ACC112 (cell line): ENCODE data around the gene CLDN9.

Source experiments
- H2AFZ ChIP-seq: fragments of 200-600 bp; sonication (generic); one replicate; pipeline ENCODE4 v1.6.0; 2017; ENCODE audit warnings: antibody characterized with exemption, low read length; ENCODE audit not compliant: unreplicated experiment
- H3K27ac ChIP-seq: fragments of 200-600 bp; sonication (generic); 2 replicates; pipeline ENCODE4 v1.5.1; 2014; ENCODE audit warnings: low read depth, mild to moderate bottlenecking, antibody characterized with exemption, low read length, moderate library complexity
- H3K27me3 ChIP-seq: fragments of 200-600 bp; sonication (generic); 2 replicates; pipeline ENCODE4 v1.6.1; 2014; ENCODE audit warnings: mild to moderate bottlenecking, antibody characterized with exemption, low read length, moderate library complexity, mixed read lengths; ENCODE audit not compliant: insufficient read depth
- H3K36me3 ChIP-seq: fragments of 200-600 bp; sonication (generic); 2 replicates; pipeline ENCODE4 v1.6.1; 2016; ENCODE audit warnings: mild to moderate bottlenecking, antibody characterized with exemption, low read length, moderate library complexity, mixed read lengths; ENCODE audit not compliant: insufficient read depth
- H3K4me1 ChIP-seq: fragments of 200-600 bp; sonication (generic); one replicate; pipeline ENCODE4 v1.6.1; 2016; ENCODE audit warnings: low read length, mixed read lengths; ENCODE audit not compliant: insufficient read depth, unreplicated experiment, control insufficient read depth
- H3K4me3 ChIP-seq: fragments of 200-600 bp; sonication (generic); 2 replicates; pipeline ENCODE4 v1.5.1; 2014; ENCODE audit warnings: mild to moderate bottlenecking, low read depth, low read length
- H3K79me2 ChIP-seq: fragments of 200-600 bp; sonication (generic); one replicate; pipeline ENCODE4 v1.6.0; 2016; ENCODE audit warnings: low read length; ENCODE audit not compliant: control insufficient read depth, unreplicated experiment, insufficient read depth

Gene CLDN9

GRCh38 chr16:2999929-3000328, 12.8 kb upstream of the CLDN9 start:
- Histone ChIP-seq H3K79me2 (no peaks in the 10 kb centered on the region), H3K36me3 (no peaks in the 10 kb centered on the region), H3K4me1 (no peaks in the 10 kb centered on the region), H3K4me3 (no peak overlapping the region), H3K27ac (no peak overlapping the region), H2AFZ (no peak overlapping the region), H3K27me3 (0 out of 2 replicates have a peak, but pooled peaks cover 2% of the 10 kb centered on the region)

GRCh38 chr16:3000540-3000939, 12.2 kb upstream of the CLDN9 start:
- Histone ChIP-seq H3K27me3 (0 out of 2 replicates have a peak, but pooled peaks cover 2% of the 10 kb centered on the region), H3K79me2 (no peaks in the 10 kb centered on the region), H2AFZ (no peak overlapping the region), H3K4me3 (no peak overlapping the region), H3K27ac (no peak overlapping the region), H3K36me3 (no peaks in the 10 kb centered on the region), H3K4me1 (no peaks in the 10 kb centered on the region)

- Histone ChIP-seq H2AFZ (no peak overlapping the region), H3K4me3 (no peak overlapping the region), H3K4me1 (no peaks in the 10 kb centered on the region), H3K27me3 (0 out of 2 replicates have a peak, but pooled peaks cover 2% of the 10 kb centered on the region), H3K79me2 (no peaks in the 10 kb centered on the region), H3K27ac (no peak overlapping the region), H3K36me3 (no peaks in the 10 kb centered on the region)
Observed at GRCh38 chr16:3001316-3001715, 11.4 kb upstream of the CLDN9 start.

- no peak overlapping the region for H3K4me3 ChIP-seq
- H3K27ac ChIP-seq: no peak overlapping the region
- peaks cover 7% of the 10 kb centered on the region for H3K4me1 ChIP-seq
- no peaks in the 10 kb centered on the region for H3K27me3 ChIP-seq
- H3K36me3 ChIP-seq: no peaks in the 10 kb centered on the region
- H3K79me2 ChIP-seq: no peaks in the 10 kb centered on the region
- no peak overlapping the region for H2AFZ ChIP-seq
Observed at GRCh38 chr16:3003582-3004270, 9.0 kb upstream of the CLDN9 start.

GRCh38 chr16:3004319-3004718, 8.4 kb upstream of the CLDN9 start:
- no peak overlapping the region for H3K4me3 ChIP-seq

GRCh38 chr16:3004781-3005284, 7.9 kb upstream of the CLDN9 start:
- Histone ChIP-seq H3K27ac (no peak overlapping the region), H3K4me1 (peaks cover 7% of the 10 kb centered on the region), H3K4me3 (peak overlapping the region; percentile 62), H3K36me3 (no peaks in the 10 kb centered on the region), H3K27me3 (no peaks in the 10 kb centered on the region), H2AFZ (no peak overlapping the region), H3K79me2 (no peaks in the 10 kb centered on the region)

More at GRCh38 chr16:3004319-3004718, 8.4 kb upstream of the CLDN9 start:
- no peaks in the 10 kb centered on the region for H3K27me3 ChIP-seq
- H3K27ac ChIP-seq: no peak overlapping the region
- no peaks in the 10 kb centered on the region for H3K36me3 ChIP-seq
- H3K79me2 ChIP-seq: no peaks in the 10 kb centered on the region
- H2AFZ ChIP-seq: no peak overlapping the region
- peaks cover 7% of the 10 kb centered on the region for H3K4me1 ChIP-seq

- no peak overlapping the region for H3K4me3 ChIP-seq
- no peaks in the 10 kb centered on the region for H3K79me2 ChIP-seq
- H3K27ac ChIP-seq: no peak overlapping the region
- no peaks in the 10 kb centered on the region for H3K36me3 ChIP-seq
- peaks cover 7% of the 10 kb centered on the region for H3K4me1 ChIP-seq
- H2AFZ ChIP-seq: no peak overlapping the region
- peaks cover 9% of the 10 kb centered on the region; the same call in 1 of the 2 replicates for H3K27me3 ChIP-seq
Observed at GRCh38 chr16:3007059-3007956, 5.4 kb upstream of the CLDN9 start.

GRCh38 chr16:3007957-3008689, 4.6 kb upstream of the CLDN9 start:
- peaks cover 10% of the 10 kb centered on the region for H3K4me1 ChIP-seq
- H3K27me3 ChIP-seq: peaks cover 16% of the 10 kb centered on the region; the same call in 1 of the 2 replicates
- H3K36me3 ChIP-seq: no peaks in the 10 kb centered on the region
- no peak overlapping the region for H2AFZ ChIP-seq
- no peaks in the 10 kb centered on the region for H3K79me2 ChIP-seq
- H3K4me3 ChIP-seq: no peak overlapping the region
- H3K27ac ChIP-seq: no peak overlapping the region

GRCh38 chr16:3008690-3009037, 4.1 kb upstream of the CLDN9 start:
- no peaks in the 10 kb centered on the region for H3K79me2 ChIP-seq
- H3K27me3 ChIP-seq: peaks cover 22% of the 10 kb centered on the region; the same call in 1 of the 2 replicates
- no peak overlapping the region for H3K4me3 ChIP-seq
- no peak overlapping the region for H2AFZ ChIP-seq
- H3K27ac ChIP-seq: no peak overlapping the region
- H3K36me3 ChIP-seq: no peaks in the 10 kb centered on the region
- H3K4me1 ChIP-seq: peaks cover 11% of the 10 kb centered on the region
